HG02759 (cell line): Measurements from ENCODE around the gene EEIG1.
A peak's percentile ranks its signal among the peaks of the same experiment; 100 is the strongest.

Experiments
- ATAC-seq: cut with Tn5 transposase; IDR thresholded peaks from one replicate; pipeline ENCODE4 v1.9.1; 2021; ENCODE audit warnings: mild to moderate bottlenecking, moderate library complexity; ENCODE audit not compliant: unreplicated experiment

Gene EEIG1

DNA sequence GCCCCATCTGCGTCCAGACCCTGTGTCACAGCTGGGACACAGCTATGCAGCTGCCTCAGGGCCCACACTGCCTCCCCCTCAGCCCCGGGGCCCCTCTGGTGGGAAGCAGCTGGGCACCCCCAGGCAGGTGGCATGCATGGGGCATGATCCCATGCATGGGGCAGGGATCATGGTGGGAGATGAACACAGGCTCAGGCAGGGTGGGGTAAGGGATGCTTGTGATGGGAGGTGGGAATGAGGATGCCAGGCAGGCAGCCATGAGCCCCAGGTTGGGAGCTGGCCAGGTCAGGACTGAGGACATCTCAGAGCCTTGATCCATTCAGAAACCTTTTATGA, 19.7 kb downstream of the EEIG1 start:
- no peak for ATAC-seq

DNA sequence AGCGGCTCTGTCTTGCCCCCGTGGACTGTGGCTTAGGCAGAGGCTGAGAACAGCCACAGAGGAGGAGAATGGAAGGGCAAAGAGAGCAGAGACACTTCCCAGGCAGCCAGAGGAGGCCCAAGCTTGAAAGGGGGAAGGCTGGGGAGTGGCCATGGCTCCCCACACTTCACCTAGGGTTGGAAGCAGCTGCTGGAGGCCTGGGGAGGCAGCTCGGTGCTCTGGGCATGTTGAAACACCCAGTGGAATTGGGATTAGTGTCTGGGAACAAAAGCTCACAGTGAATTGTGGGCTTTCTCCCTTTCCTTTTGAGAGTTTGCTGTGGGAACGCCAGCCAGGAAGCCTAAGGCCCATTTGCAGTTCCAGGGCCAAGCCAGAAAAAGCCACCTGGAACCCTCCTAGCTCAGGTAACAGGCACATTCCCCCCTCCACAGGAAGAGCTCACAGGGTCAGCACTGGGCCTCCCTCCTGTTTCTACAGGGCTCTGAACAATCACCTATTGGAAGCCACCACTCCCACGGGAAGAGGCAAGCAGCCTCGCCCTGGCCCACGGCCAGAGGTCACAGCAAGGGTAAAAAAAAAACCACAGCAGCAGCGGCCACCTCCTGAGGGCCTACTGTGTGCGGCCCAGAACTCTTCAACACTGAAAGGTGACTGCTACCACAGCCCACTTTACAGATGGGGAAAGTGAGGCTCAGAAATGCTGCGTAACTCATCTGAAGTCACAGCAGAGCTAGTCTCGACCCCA, 20.2 kb downstream of the EEIG1 start:
- ATAC-seq, result no peak

DNA sequence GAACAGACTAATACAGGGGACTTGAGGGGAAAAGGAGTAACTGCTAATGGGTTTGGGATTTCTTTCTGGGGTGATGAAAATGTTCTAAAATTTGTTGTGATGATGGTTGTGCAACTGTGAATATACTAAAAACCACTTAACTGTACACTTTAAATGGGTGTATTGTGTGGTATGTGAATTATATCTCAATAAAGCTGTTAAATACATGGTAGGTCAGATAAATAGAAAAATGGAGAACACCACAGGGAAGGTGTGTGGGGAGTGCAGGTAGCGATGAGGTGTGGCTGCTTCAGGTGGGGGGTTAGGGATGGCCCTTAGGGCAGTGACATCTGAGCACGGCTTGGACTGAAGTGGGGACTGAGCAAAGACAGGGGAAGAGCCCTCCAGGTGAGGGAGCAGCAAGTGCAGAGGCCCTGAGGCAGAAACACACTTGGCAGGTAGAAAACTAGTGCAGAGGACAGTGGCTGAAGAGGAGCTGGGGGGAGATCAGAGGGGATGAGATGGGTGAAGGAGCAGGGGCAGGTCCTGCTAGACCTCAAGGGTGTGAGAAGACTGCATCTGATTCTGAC, 20.9 kb downstream of the EEIG1 start:
- no peak for ATAC-seq

DNA sequence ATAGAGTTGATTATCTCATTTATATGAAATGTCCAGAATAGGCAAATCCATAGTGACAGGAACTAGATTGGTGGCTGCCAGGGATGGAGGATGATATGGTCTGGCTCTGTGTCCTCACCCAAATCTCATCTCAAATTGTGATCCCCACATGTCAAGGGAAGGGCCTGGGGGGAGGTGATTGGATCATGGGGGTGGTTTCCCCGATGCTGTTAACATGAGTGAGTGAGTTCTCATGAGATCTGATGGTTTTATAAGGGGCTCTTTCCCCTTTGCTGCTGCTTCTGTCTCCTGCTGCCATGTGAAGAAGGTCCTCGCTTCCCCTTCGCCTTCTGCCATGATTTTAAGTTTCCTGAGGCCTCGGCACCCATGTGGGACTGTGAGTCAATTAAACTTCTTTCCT, 21.4 kb downstream of the EEIG1 start:
- no peak for ATAC-seq

DNA sequence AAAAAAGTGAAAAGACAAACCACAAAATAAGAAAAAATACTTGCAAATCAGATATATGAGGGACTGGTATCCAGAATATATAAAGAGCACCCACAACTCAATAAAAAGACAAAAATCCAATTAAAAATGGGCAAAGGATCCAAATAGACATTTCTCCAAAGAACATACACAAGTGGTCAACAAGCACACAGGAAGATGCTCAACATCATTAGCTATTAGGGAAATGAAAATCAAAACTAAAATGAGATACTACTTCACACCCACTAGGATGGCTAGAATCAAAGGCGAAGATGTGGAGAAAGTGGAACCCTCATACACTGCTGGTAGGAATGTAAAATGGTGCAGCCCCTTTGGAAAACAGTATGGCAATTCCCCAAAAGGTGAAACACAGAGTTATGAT, 22.1 kb downstream of the EEIG1 start:
- ATAC-seq, result no peak

DNA sequence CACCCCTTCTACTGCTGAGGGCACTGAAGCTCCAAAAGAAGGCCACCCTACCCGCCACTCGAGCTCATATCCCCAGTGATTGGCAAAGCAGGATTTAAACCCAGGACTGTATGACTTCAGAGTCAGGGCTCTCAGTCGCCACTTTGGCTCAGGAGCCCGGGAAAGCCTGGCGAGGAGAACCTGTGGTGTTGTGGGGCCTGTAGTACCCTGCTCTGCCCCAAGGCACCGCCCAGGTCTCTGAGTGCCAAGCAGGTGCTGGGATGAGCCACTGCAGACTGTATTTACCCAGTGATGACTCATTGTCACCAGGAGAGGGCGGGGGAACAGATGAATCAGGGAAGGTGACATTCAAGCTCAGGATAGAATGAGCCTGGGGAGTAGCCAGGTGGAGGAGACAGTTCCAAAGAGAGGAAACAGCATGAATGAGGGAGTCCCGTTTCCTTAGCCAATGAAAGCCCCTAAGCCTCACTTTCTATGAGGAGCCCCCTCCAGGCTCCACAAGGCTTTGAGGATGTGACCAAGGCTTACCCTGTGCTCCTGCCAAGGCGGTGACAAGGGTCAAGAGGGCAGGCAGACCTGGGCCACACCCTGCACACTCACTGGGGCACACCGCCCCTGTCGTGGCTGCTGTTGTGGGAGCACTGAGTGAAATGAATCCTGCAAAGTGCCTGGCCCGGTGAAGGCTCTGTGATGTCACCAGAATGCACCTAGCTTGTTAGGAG, 25.3 kb downstream of the EEIG1 start:
- ATAC-seq, result peak; percentile 63

DNA sequence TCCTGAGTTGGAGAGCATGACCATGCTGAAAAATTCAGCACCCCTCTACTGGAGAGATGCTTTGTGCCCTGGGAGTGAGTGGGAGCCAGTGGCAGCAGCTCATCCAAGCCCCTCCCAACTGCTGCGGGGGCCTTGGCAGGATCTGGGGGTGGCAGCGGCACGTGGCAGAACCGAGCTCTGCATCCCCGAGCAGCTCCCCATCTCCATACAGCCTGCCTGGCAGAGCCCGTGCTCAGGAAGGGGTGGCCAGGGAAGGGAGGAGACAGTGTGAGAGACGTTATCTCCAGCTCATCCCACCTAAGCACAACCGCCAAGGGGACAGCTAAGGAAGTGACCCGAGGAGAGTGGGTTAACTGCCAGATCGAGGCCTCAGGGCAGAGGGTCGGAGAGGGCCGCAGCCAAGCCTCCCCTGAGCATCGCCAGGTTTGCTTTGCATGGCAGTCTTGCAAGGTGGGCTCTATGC, 25.9 kb downstream of the EEIG1 start:
- ATAC-seq, result no peak

DNA sequence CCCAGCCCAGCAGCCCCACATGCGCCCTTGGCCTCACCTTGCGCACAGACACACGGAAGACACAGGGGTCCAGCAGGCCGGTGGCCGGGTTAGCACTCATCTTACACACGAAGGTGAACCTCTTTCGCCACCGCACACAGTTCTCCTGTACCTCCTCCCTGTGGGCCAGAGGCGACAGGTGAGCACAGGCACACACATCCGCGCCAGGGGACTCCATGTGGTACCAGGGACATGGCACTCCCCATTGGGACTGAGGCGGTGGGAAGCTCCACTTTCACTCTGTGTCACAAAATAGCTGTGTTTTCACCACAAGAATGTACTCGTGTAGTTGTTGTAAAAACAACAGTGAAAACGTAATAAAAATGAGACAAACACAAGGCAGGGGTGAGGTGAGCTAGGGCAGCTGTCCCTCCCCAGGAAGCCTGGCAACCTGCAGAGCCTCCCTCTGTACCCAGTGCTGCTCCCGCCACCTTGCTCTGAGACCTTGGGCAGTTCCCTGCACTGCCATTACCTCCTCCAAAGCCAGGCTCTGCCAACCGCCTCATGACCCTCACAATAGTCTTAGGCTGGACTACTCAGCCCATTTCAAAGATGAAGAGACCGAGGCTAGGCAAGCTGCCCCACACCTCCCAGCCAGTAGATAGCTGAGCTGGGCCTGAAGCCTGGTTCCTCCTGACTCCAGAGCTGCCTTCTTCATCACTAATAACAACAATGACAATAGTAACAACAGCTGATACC, 26.9 kb downstream of the EEIG1 start:
- ATAC-seq, result no peak

DNA sequence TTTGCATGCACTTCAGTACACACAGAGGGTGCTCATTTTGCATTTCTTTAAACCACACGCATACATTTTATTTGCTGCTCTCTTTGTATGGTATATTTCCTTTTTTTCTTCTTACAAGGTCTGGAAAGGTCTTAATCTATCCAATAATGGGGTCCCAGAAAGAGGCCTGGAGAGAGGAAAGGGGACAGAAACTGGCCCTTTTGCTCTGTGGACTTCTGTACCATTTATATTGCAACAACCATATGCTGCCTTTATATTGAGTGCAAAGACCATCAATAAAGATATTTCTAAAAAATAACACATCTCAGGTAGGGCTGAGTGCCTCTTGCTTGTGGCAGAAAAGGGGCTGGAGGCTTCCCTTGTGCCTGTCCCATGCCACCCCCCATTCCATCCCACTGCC, 27.6 kb downstream of the EEIG1 start:
- no peak for ATAC-seq

DNA sequence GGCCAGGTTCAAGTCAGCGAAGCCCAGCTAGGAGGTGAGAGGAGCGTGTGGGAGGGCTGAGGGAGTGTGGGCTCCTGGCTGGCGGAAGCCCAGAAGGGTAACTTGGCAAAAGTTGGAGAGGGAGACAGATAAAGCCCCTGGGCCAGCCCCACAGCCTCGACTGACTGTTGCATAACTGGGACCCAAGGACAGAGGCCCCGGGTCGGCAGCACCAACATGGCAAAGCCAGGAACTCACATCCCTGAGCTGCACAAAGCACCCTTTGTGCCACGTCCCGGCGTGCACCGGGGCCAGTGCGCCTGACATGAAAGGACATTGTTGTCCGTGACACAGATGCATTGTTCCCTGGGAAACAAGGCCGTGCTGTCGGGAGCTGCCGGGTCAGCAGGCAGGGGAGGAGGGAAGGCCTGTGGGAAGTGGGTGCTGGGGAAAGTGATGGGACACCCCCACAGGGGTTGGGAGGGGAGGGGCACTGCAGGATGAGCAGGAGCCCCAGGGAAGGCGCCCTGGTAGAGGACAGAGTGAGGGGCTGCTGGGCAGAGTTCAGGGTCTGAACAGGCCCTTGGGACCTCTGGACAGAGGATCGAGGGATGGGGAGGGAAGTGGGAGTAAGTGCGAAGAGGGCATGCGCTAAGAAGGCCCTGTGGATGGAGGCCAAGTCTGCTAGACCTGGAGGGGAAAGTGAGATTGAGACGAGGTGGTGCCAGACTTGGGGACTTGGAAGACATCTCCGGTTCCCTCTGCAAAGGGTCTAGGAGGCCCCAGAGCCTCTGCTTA, 30.1 kb downstream of the EEIG1 start:
- ATAC-seq, result no peak

DNA sequence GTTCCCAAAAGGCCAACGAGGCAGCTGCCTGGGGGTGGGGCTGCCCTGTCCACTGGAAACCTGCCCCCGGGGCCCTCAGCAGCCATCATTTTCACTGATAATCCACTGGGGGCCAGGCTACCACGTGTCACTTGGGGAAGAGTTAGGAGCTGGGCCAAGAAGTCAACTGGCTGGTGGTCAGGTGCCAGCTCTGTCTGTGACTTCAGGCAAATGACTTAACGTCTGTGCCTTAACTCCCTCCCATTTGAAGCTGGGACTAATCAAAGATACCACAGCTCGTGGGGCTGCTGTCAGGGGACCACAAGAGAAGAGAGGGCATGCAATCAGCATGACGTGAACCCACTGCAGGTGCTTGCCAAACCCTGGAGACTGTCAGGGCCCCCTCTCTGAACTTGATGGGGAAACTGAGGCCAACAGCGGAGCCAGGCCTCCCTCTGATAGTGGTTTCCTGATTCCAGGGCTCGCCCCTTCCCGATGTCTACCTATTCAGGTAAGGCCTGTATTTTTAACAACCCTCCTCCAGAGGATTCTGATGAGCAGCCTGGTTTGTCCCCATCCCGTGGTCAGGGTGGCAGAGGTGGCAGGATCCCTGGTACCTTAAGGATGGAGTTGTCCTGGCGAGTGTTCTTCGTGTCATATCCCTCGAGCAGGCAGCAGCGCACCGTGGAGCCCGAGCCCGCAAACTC, 30.8 kb downstream of the EEIG1 start:
- ATAC-seq, result no peak

DNA sequence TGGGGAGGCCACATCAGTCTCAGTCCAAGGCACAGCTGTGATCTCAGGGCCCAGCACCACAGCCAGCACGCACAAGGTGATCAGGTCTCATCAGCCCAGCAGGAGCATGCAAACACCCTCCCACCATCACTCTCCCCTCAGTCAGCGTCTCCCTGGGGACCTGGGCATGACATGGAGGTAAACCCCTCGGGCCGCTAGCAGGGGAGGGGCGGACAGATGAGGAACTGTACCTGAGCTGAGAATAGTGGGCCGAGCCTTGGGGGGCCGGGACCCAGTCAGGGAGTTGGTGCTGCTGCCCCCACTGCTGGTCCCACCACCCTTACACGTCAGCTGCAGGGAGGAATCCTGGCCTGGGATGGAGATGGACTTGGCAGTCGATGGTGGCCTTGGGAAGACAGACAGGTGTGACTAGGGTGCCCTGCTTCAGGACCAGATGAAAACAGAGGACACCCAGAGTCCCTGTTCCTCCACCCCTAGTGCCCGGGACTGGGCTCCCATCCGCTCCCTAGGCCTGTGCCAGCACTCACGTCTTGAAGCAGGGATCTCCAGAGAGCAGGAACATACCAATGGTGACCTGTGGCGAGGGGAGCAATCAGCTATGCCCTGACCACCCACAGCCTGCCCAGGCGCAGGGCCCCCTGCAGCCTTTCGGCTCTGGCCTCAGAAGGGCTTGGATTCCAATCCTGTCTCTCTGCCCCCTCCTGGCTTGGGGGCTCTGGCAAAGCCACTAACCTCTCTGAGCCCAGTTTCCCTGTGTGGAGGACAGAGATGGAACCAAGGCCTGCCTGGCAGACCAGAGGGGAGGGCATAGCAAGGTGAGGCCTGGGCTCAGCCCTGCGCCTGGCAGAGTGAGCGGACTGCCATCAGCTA, 32.7 kb downstream of the EEIG1 start:
- no peak for ATAC-seq

DNA sequence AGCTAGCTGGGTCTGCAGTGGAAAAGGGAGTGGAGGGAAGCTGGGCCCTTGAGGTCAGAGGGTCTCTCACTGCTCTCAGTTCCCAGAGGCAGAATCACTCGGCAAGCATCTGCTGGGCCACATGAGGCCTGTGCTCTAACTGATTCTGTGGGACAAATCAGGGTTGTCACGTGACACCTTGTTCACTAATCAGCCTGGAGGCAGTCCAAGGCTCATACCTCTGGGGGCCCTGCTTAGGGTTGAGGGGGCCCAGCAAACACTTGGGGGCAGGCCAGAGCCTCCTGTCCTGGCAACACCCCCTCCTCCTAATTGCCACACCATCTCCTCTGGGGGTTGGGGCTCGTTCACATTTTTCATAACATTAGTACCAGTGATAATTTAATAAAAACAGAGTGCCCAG, 34.1 kb downstream of the EEIG1 start:
- ATAC-seq, result no peak

DNA sequence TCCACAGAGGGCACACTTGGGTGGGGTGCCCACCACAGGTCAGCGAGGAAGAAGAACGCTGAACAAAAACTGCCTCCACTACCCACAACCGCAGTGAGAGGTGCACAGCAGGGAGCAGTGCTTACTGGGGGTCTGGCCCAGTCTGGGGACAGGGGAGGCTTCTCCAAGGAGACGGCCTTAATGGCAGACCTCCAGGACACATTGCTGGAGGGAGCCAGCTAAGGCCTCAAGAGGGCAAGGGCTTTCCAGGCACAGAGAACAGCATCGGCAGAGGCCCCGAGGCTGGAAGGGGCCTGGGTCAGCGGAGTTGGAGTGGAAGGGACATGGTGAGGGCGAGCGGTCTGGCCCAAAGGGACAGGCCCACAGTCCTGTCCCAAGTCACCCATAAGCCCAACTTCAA, 34.8 kb downstream of the EEIG1 start:
- no peak for ATAC-seq

DNA sequence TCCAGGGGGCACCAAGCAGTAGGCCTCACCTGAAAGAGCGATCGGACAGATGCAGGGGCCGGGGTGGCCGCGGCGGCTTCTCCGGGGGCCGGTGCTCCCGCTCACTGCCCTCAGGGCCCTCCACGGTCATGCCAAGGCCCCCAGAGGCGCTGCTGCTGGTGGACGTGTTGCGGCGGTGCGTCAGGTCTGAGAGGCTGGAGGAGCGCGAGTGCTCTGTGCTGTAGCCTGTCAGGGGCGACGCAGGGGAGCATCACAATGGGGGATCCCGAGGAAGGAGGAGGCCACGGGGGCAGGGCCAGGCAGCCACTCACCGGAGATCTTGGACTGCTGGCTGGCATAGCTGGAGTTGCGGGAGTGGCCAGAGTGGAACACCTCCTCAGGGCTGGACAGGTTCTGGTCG, 35.5 kb downstream of the EEIG1 start:
- ATAC-seq, result no peak

DNA sequence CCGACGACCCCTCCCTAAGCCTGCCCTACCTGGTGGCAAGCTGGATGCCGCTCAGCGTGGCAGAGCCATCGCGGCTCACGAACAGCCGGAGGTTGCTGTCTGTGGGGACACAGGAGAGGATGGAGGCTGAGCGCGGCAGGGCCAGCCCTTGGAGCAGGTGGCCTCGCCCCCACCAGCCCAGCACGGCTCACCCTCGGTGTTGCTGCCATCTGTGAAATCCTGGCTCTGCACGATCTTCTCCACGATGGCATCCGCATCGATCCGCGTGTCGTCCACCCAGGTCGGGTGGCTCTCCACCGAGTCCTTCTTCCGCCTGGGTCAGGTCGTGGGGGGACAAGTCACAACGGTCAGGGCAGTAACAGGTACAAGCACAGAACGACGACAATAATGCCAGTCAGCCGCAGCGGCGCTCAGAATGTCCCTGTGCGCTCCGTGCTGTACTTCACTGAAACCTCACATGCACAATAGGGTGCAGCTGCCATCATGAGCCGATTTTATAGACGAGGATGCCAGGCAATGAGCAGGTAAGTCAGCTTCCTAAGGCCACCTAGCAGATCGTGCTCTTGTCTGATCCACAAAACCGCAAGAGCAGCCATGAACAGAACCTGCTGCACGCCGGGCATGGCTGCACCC, 36.1 kb downstream of the EEIG1 start:
- ATAC-seq, result no peak

DNA sequence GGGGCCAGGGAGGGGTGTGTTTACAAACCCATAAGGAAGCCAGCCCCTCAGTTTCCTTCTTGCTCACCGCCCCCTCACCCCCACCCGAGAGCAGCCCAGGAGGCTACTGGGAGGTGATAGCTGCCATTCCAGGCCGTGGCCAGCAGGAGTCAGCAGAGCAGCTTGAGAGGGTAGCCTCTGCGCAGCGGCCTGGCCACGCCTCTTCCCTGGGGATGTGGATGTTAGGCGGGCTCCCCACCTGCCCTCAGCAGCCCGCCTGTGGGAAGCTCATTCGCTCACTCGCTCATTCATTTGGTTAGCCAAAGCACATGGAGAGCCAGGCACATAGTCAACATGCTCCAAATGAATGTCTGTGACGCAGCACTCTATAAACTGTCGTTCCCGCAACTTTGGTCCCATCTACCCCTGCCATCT, 37.1 kb downstream of the EEIG1 start:
- peak; percentile 72 for ATAC-seq

DNA sequence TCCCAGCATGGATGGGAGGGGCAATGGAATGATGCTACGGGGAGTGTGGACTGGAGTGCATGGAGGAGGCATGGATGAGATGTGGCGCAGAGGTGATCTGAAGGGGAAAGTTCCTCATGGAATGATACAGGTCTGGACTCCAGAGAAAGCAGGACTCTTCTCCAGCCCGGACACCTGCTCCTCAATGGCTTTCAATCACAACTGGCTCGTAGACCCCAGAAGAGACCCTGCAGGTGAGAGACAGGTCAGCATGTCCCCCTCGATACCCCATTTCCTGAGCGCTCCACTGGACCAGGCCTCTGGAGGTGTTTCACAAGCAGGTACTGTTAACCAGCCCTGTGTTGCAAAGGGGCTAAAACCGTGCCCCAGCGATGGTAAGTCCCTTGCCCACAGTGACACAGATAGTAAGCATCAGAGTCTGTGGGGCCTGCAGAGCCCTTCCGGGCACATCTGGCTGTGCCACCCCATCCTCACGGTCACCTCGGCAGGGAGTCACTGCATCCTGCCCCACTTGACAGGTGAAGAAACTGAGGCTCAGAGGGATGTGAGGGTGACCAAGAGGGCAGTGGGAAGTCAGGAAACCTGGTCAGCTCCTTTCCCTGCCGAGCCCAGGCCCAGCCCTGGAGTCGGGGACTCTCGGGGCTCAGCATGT, 37.7 kb downstream of the EEIG1 start:
- peak; percentile 14 for ATAC-seq
